GM18498 (cell line): ENCODE measurements around the gene MKRN2OS.

Experiments used
- ATAC-seq: cut with Tn5 transposase; IDR thresholded peaks from one replicate; pipeline ENCODE4 v1.9.1; 2021; ENCODE audit warnings: mild to moderate bottlenecking, moderate library complexity; ENCODE audit not compliant: unreplicated experiment

MKRN2OS gene

GRCh38 chr3:12545473-12545791, at the start of gene MKRN2OS:
MKRN2OS (minus strand) TSS chr3:12545499; CDS start chr3:12545464, 35 bp downstream.
- no peak for ATAC-seq

DNA sequence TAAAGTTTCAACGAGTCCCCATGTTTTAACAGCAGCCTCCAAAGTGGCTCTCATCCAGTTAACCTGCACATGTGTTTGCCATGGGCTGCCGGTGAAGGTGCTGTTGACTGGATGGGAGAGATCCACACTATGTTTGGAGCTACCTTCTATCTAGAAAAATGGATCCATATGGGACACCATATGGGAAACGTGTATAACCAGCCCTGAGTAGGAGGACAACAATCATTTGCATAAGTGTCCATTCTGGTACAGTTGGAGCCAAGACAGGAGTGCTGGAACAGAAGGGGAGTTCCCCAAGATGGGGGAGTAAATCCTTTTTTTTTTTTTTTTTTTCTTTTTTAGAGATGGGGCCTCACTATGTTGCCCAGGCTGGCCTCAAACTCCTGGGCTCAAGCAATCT, 48.2 kb upstream of the MKRN2OS start:
- no peak for ATAC-seq

DNA sequence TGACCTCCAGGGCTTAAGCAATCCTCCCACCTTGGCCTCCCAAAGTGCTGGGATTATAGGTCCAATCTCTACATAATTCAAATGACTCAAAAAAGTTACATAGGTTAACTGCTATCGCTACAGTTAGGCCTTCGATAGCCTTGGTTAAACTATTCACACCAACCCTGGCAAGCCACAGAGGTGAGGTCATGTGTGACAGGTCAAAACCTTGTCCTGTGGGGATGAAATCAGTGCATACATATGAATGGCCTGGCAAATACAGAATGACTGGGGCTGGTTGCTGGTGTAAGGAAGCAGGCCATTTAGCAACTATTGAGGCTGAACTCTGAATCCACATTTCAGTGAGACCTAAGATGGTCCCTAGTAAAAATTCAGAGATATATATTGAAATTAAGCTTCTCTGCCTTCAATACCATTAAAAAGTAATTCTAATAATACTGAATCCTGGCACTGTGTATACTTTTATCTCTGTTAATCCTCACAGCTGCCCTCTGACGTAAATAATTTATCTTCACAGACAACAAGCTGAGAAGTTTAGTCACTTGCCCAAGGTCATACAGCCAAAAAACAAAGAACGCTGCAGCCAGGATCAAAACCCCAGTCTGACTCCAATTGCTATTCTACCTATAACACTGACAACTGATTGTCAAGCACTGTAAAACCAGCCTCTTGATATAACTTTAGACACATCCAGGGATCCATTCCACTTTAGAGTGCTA, 46.9 kb upstream of the MKRN2OS start:
- ATAC-seq = no peak

GRCh38 chr3:12591456-12591855, 46.2 kb upstream of the MKRN2OS start:
- no peak for ATAC-seq

DNA sequence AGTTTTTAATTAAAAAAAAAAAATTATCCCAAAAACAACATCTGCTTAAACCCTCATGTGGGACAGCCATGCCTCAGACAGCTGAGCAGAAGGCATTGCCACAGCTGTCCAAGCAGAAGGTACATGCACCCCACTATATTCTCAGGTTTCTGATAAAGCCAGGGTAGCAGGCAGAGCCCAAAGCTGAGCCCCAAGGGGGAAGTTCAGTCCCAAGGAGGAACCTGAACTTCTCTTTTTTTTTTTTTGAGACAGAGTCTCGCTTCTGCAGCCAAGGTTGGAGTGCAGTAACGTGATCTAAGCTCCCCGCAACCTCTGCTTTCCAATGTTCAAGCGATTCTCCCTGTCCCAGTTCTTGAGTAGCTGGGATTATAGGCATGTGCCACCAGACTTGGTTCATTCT, 44.8 kb upstream of the MKRN2OS start:
- no peak for ATAC-seq

GRCh38 chr3:12588039-12589009, 43.0 kb upstream of the MKRN2OS start:
- ATAC-seq = no peak

DNA sequence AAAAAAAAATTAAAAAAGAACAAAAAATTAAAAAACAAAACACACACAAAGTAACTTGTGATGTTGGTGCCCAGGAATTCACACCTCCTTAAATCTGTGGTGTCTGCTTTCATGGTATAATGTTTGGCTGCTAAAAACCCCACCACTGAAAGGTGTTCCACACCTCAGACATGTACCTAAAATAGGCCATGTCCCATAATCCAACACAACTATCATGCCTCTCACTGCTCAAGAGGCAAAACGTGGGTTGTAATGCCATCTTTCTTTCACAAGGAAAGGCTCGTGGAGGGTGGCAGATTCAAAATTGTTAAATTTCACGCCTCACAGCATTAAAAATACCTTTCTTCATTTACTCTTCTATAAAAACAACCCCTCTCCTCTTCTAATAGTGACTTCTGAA, 41.1 kb upstream of the MKRN2OS start:
- peak; percentile 22 for ATAC-seq

DNA sequence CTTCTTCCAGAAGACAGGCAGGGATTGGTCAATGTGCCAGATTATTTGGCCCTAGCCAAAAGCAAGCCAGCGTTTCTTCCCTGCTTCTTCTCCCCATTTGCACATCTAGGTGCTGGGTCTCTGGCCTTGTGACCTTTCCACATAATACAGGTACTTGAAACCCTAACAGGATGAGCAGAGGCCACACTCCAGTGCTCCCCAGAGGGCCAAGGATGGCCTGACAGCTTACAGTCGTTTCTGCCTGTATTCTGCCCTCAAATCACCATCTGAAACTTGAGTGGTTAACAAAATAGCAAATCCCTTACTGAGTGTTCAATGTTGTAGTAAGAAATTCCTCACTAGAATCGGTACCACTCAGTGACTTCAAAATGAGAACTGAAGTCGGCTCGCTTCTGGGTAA, 40.7 kb upstream of the MKRN2OS start:
- ATAC-seq = peak; percentile 39

- no peak for ATAC-seq
Measured at GRCh38 chr3:12585181-12585580, 39.9 kb upstream of the MKRN2OS start.

- no peak for ATAC-seq
Measured at GRCh38 chr3:12584083-12584482, 38.8 kb upstream of the MKRN2OS start.

- ATAC-seq = no peak
Measured at GRCh38 chr3:12583280-12583679, 38.0 kb upstream of the MKRN2OS start.

- ATAC-seq = no peak
Measured at GRCh38 chr3:12582730-12583129, 37.4 kb upstream of the MKRN2OS start.

- ATAC-seq = no peak
Measured at GRCh38 chr3:12579905-12580304, 34.6 kb upstream of the MKRN2OS start.

GRCh38 chr3:12579456-12579855, 34.2 kb upstream of the MKRN2OS start:
- ATAC-seq = no peak

GRCh38 chr3:12578742-12579141, 33.4 kb upstream of the MKRN2OS start:
- ATAC-seq = no peak

DNA sequence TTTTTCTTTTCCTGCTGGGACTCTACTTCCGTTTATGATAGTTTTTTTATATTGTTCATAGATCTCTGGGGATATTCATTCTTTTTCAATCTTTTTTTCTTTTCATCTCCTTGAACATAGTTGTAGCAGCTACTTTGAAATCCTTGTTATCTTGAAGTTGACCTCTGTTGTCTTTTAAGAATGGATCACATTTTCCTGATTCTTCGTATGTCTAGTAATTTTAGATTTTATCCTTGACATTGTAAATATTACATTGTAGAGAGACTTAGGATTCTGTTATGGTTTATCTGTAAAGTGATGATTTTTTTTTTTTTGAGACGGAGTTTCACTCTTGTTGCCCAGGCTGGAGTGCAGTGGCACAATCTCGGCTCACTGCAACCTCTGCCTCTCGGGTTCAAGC, 32.1 kb upstream of the MKRN2OS start:
- no peak for ATAC-seq

DNA sequence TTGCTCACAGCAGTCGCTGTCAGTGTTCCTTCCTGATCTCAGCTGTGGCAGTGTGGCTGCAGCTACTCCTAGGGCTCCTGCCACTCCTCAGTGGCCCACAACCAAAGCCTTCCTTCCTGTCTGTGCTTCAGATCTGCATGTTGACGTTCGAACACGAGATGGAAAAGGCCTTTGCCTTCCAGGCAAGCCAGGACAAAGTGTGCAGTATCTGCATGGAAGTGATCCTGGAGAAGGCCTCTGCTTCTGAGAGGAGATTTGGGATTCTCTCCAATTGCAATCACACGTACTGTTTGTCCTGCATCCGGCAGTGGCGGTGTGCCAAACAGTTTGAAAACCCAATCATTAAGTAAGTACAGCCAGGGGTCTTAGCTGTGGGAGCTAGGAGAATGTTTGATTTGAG, 29.4 kb upstream of the MKRN2OS start:
- no peak for ATAC-seq

GRCh38 chr3:12574131-12574530, 28.8 kb upstream of the MKRN2OS start:
- no peak for ATAC-seq

DNA sequence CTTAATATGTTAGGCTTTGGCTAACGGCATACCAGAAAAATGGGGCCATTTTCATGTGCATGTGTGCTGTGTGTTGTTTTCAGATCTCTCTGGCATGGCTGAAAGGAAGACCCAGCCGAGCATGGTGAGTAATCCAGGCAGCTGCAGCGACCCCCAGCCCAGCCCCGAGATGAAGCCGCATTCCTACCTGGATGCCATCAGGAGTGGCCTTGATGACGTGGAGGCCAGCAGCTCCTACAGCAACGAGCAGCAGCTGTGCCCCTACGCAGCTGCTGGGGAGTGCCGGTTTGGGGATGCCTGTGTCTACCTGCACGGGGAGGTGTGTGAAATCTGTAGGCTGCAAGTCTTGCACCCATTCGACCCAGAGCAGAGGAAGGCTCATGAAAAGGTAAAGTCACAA, 26.7 kb upstream of the MKRN2OS start:
- no peak for ATAC-seq

GRCh38 chr3:12569836-12570235, 24.5 kb upstream of the MKRN2OS start:
- ATAC-seq = no peak

- ATAC-seq = no peak
Measured at GRCh38 chr3:12568747-12569146, 23.4 kb upstream of the MKRN2OS start.

DNA sequence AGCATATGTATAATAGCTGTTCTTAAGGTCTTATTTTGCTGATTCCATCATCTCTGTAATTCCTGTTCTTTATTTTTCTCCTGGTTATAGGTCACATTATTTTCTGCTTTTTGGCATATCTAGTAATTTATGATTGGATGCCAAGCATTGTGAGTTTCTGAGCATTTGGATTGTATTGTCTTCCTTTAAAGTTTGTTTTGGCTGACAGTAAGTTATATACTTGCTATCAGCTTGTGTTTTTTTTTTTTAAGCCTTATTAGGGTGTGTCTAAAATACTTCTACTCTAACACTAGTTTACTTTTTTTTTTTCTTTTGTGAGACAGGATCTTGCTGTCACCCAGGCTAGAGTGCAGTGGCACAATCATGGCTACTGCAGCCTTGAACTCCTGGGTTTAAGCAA, 21.7 kb upstream of the MKRN2OS start:
- ATAC-seq = no peak
